Keratinocyte (primary cell): ENCODE data around the gene KIZ. TPM values are rescaled to one million over a fixed set of nuclear protein-coding genes. Genes with fewer than 3 reads are reported as not detected.

Source experiments
- DNase-seq: peaks from one replicate; pipeline ENCODE4 v3.0.0-alpha.2; 2011; ENCODE audit warnings: low read depth, missing footprints, low spot score
- FAIRE-seq: peaks from 2 replicates; lab custom pipeline; 2011; peaks lifted over from hg19 to GRCh38; lab: Jason Lieb, UNC
- H2AFZ ChIP-seq: 2 replicates; pipeline ENCODE4 v1.6.0; 2012; ENCODE audit warnings: low read length, control low read depth, inconsistent platforms; ENCODE audit not compliant: control insufficient read depth
- H3K27ac ChIP-seq: 2 replicates; pipeline ENCODE4 v1.5.1; 2011; ENCODE audit warnings: low read length; ENCODE audit not compliant: control insufficient read depth, insufficient read depth
- H3K27me3 ChIP-seq: 3 replicates; pipeline ENCODE4 v1.6.0; 2011; ENCODE audit warnings: low read length; ENCODE audit not compliant: control insufficient read depth, insufficient read depth; ENCODE audit errors: extremely low read depth
- H3K36me3 ChIP-seq, 2 experiments: 2 replicates in 1 of 2; 3 replicates in 1 of 2; pipeline ENCODE4 v1.5.1; 2011; ENCODE audit warnings: low read length in 2 of 2, mild to moderate bottlenecking in 1 of 2; ENCODE audit not compliant: control insufficient read depth in 2 of 2, insufficient read depth in 2 of 2; ENCODE audit errors: extremely low read depth in 1 of 2
- H3K4me1 ChIP-seq: 3 replicates; pipeline ENCODE4 v1.5.1; 2011; ENCODE audit warnings: low read length; ENCODE audit not compliant: control insufficient read depth, insufficient read depth; ENCODE audit errors: extremely low read depth
- H3K4me2 ChIP-seq: 3 replicates; pipeline ENCODE4 v1.6.0; 2011; ENCODE audit warnings: low read depth, low read length; ENCODE audit not compliant: control insufficient read depth, insufficient read depth; ENCODE audit errors: extremely low read depth
- H3K4me3 ChIP-seq, 3 experiments: fragments of 200-600 bp in 1 of 3; sonication (generic) in 1 of 3; 2 replicates in 2 of 3; 3 replicates in 1 of 3; pipeline ENCODE4 v1.5.1; 2011 to 2016; ENCODE audit warnings: low read length in 3 of 3, mild to moderate bottlenecking in 3 of 3, control low read depth in 2 of 3, inconsistent platforms in 1 of 3, low read depth in 1 of 3, mixed read lengths in 1 of 3, mixed run types in 1 of 3, moderate library complexity in 1 of 3; ENCODE audit not compliant: control insufficient read depth in 2 of 3, insufficient read depth in 2 of 3; ENCODE audit errors: extremely low read depth in 1 of 3
- H3K79me2 ChIP-seq: 2 replicates; pipeline ENCODE4 v1.6.0; 2012; ENCODE audit warnings: low read length; ENCODE audit not compliant: control insufficient read depth, insufficient read depth
- H3K9ac ChIP-seq: 3 replicates; pipeline ENCODE4 v1.6.0; 2011; ENCODE audit warnings: low read length; ENCODE audit not compliant: control insufficient read depth, insufficient read depth; ENCODE audit errors: extremely low read depth
- H3K9me1 ChIP-seq: 3 replicates; pipeline ENCODE4 v1.6.0; 2011; ENCODE audit warnings: low read length; ENCODE audit not compliant: control insufficient read depth, insufficient read depth; ENCODE audit errors: extremely low read depth
- H3K9me3 ChIP-seq: 2 replicates; pipeline ENCODE4 v1.5.1; 2012; ENCODE audit warnings: low read depth, low read length; ENCODE audit not compliant: control insufficient read depth
- H4K20me1 ChIP-seq: 3 replicates; pipeline ENCODE4 v1.6.0; 2011; ENCODE audit warnings: low read length; ENCODE audit not compliant: control insufficient read depth, insufficient read depth; ENCODE audit errors: extremely low read depth
- EZH2 ChIP-seq: IDR thresholded peaks from one replicate; pipeline ENCODE4 v1.6.1; 2012; ENCODE audit warnings: inconsistent platforms, mild to moderate bottlenecking, low read length, moderate library complexity
- dilution Hi-C: fragments of 300-500 bp; cut with MboI; formaldehyde crosslinking; loops from one replicate; pipeline ENCODE4 v1.7.0; 2020; ENCODE audit warnings: low sequenced_read_pairs; ENCODE audit not compliant: extremely low pct_ligation_motif_present
- polyA plus RNA-seq, 5 experiments: library from polyadenylated mRNA; depleted of rRNA in 3 of 5; stranded (reverse) in 3 of 5; stranded (forward) in 1 of 5; unstranded in 1 of 5; fragments of >200 nt; gene quantifications; 1 replicate in 1 of 5; 2 replicates in 3 of 5; 3 replicates in 1 of 5; pipeline versions ENCODE4 v1.2.1 to v1.2.3, GENCODE V29; 2011 to 2012; ENCODE audit warnings: missing spikeins in 2 of 5, low read depth in 1 of 5, low replicate concordance in 1 of 5
- TF ChIP-seq, protein P1 (sequence below), 3 experiments: IDR thresholded peaks in 1 of 3; conservative IDR thresholded peaks in 1 of 3; optimal IDR thresholded peaks in 1 of 3; 2 replicates in 2 of 3; 3 replicates in 1 of 3; pipeline versions ENCODE3 to v1.5.1; 2011; ENCODE audit warnings: low read length in 3 of 3, mild to moderate bottlenecking in 3 of 3, moderate library complexity in 2 of 3, control low read depth in 1 of 3, inconsistent platforms in 1 of 3; ENCODE audit not compliant: insufficient read depth in 2 of 3; ENCODE audit errors: extremely low read depth in 1 of 3

KIZ gene
- polyA plus RNA-seq, 1 donor (not counting 4 experiments of a cell fraction or from before 2014, with no cell fraction given), result 21.3 TPM

DNA sequence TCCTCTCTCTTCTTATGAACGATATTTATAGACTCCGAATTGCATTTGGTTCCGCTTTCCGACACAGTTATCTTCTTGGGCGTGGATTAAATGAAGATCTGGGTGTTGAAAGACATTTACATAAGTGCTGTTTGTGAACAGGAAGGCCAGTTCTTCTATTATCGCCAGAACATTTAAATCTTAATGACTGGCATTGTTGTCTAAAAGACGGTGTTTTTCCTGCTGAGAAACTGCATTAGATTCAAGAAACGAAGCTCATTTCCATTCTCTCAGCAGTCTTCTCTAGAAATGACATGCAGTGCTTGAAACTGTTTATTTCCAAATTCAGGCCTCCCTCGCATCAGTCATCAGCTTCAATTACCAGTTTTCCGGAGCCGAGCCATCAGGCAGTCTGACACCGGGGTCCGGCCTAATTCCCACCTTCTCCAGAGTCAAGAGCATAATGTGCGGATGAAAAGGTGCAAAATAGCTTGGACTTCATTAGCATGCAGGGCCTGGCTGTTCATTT lies 35.7 kb upstream of the KIZ start:
- Histone ChIP-seq H3K27ac (no peak overlapping the region), H3K27me3 (no peaks in the 10 kb centered on the region), H3K9ac (no peak overlapping the region), H3K9me3 (no peaks in the 10 kb centered on the region), H2AFZ (no peak overlapping the region), H4K20me1 (no peaks in the 10 kb centered on the region), H3K4me2 (no peak overlapping the region), H3K9me1 (no peaks in the 10 kb centered on the region), H3K79me2 (no peaks in the 10 kb centered on the region), H3K4me3 (no peak overlapping the region), H3K36me3 (no peaks in the 10 kb centered on the region), H3K4me1 (no peaks in the 10 kb centered on the region)
- dilution Hi-C loops, result no loop called here
- FAIRE-seq (no peak), DNase-seq (no peak)
- TF ChIP-seq, protein P1, sequence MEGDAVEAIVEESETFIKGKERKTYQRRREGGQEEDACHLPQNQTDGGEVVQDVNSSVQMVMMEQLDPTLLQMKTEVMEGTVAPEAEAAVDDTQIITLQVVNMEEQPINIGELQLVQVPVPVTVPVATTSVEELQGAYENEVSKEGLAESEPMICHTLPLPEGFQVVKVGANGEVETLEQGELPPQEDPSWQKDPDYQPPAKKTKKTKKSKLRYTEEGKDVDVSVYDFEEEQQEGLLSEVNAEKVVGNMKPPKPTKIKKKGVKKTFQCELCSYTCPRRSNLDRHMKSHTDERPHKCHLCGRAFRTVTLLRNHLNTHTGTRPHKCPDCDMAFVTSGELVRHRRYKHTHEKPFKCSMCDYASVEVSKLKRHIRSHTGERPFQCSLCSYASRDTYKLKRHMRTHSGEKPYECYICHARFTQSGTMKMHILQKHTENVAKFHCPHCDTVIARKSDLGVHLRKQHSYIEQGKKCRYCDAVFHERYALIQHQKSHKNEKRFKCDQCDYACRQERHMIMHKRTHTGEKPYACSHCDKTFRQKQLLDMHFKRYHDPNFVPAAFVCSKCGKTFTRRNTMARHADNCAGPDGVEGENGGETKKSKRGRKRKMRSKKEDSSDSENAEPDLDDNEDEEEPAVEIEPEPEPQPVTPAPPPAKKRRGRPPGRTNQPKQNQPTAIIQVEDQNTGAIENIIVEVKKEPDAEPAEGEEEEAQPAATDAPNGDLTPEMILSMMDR (optimal IDR thresholded peaks at IDR 0.05 in 1 of 3, IDR thresholded peaks at IDR 0.05 in 1 of 3, conservative IDR thresholded peaks at IDR 0.05 in 1 of 3; ENCODE audit: extremely low read depth in 1 of 3, insufficient read depth in 2 of 3, low read length in 3 of 3), result no peak
- TF ChIP-seq EZH2, result no peak

DNA sequence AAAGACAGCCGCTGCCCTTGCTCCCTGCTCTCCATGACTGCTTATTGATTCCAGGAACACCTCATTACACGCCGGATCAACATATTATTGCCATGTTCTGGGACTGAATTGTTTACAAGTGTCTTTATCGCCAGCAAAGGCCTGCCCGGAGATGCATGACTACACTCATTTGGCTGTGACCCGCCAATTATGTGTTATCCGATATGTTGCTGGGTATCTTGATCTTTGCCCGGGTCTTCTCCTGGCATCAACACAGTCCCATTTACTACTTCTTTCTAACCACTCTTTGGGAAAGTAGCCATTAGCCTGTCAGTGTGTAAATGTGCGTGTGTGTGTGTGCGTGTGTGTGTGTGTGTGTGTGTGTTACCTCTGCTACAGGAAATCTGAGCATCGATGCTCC lies 35.2 kb upstream of the KIZ start:
- dilution Hi-C loops, result no loop called here
- Histone ChIP-seq H3K9ac (no peak overlapping the region), H3K4me1 (no peaks in the 10 kb centered on the region), H3K79me2 (no peaks in the 10 kb centered on the region), H3K4me2 (no peak overlapping the region), H3K9me1 (no peaks in the 10 kb centered on the region), H3K36me3 (no peaks in the 10 kb centered on the region), H3K4me3 (no peak overlapping the region), H3K27me3 (no peaks in the 10 kb centered on the region), H3K9me3 (no peaks in the 10 kb centered on the region), H4K20me1 (no peaks in the 10 kb centered on the region), H3K27ac (no peak overlapping the region), H2AFZ (no peak overlapping the region)
- TF ChIP-seq, protein P1 (optimal IDR thresholded peaks at IDR 0.05 in 1 of 3, IDR thresholded peaks at IDR 0.05 in 1 of 3, conservative IDR thresholded peaks at IDR 0.05 in 1 of 3; ENCODE audit: extremely low read depth in 1 of 3, insufficient read depth in 2 of 3, low read length in 3 of 3), result no peak
- no peak for TF ChIP-seq EZH2
- DNase-seq (no peak), FAIRE-seq (no peak)
